K562 (cell line): ENCODE data around the gene HS3ST4. TPM values are rescaled to one million over a fixed set of nuclear protein-coding genes. Genes with fewer than 3 reads are reported as not detected.

Experiments
- CTCFL ChIP-seq: IDR thresholded peaks from 2 replicates; pipeline ENCODE4 v1.6.1; 2011; ENCODE audit warnings: borderline replicate concordance, low read depth, mild to moderate bottlenecking, moderate library complexity, low read length; ENCODE audit not compliant: insufficient read depth, poor library complexity, severe bottlenecking
- HBP1 ChIP-seq: fragments of 450-650 bp; formaldehyde crosslinking; IDR thresholded peaks from 2 replicates; pipeline ENCODE4 v1.4.0; 2022; ENCODE audit warnings: missing genetic modification characterization
- HCFC1 ChIP-seq: IDR thresholded peaks from 2 replicates; pipeline ENCODE4 v1.6.1; 2012; ENCODE audit warnings: low read depth, low read length, improper control_type of control experiment
- MECOM ChIP-seq: fragments of 250-450 bp; sonication (Bioruptor Pico); IDR thresholded peaks from 2 replicates; pipeline ENCODE4 v1.8.0; 2022; ENCODE audit warnings: inconsistent platforms
- PRDM10 ChIP-seq: fragments of 450-650 bp; IDR thresholded peaks from 2 replicates; pipeline ENCODE4 v1.6.1; 2018; ENCODE audit not compliant: partially characterized antibody
- PREB ChIP-seq: sonication (generic); formaldehyde crosslinking; IDR thresholded peaks from 2 replicates; pipeline ENCODE4 v1.8.1; 2023; ENCODE audit warnings: mild to moderate bottlenecking, missing genetic modification reagents
- ZNF431 ChIP-seq: sonication (generic); formaldehyde crosslinking; IDR thresholded peaks from 2 replicates; pipeline ENCODE4 v1.8.0; 2022; ENCODE audit warnings: mild to moderate bottlenecking, missing genetic modification reagents
- ZNF445 ChIP-seq: fragments of 250-450 bp; sonication (Bioruptor Pico); IDR thresholded peaks from 2 replicates; pipeline ENCODE4 v1.4.0; 2020; ENCODE audit warnings: low read depth, mild to moderate bottlenecking, moderate library complexity
- polyA plus RNA-seq, 8 experiments: library from polyadenylated mRNA; depleted of rRNA in 4 of 8; stranded (reverse) in 5 of 8; unstranded in 3 of 8; fragments of >200 nt; fragmentation: Nextera tagmentation in 2 of 8; fragmentation: Illumina TruSeq in 1 of 8; extraction: Ambion mirVana in 2 of 8; extraction: Trizol in 1 of 8; gene quantifications; 2 replicates each; pipeline versions ENCODE4 v1.2.1 to v1.2.3, GENCODE V29; 2011 to 2014; ENCODE audit warnings: inconsistent platforms in 1 of 8, missing spikeins in 1 of 8
- total RNA-seq, 7 experiments: library from RNA; depleted of rRNA in 6 of 7; stranded (reverse); fragments of >200 nt in 6 of 7; fragmentation: Illumina TruSeq in 2 of 7; extraction: Trizol in 2 of 7; gene quantifications; 2 replicates each; pipeline versions ENCODE4 v1.2.1 to v1.2.3, GENCODE V29; 2011 to 2021; ENCODE audit warnings: low replicate concordance in 1 of 7

The HS3ST4 gene
- total and polyA plus RNA-seq, 9 of the 15 experiments (the other 6 are each of a cell fraction or from before 2014, with no cell fraction given) = not detected

GRCh38 chr16:25867041-25867440 lies 175.3 kb downstream of the HS3ST4 start (continued):
- TF ChIP-seq CTCFL (no peak), ZNF445 (CRISPR knock-in tag) (no peak), ZNF431 (no peak), PRDM10 (no peak), HBP1 (CRISPR knock-in tag) (no peak), PREB (CRISPR knock-in tag) (no peak), MECOM (CRISPR knock-in tag) (no peak), HCFC1 (no peak)
